ENCODE data around the gene IRF7.

IRF7 gene

GRCh38 chr11:563812-564578, 51.8 kb downstream of the IRF7 start:
- DNase-seq (ENCODE audit: low spot score), result no peak

- no peak for DNase-seq (ENCODE audit: low spot score)
Observed at GRCh38 chr11:563066-563811, 52.5 kb downstream of the IRF7 start.

Data from CD4-positive, alpha-beta T cell treated with Interleukin-15 for 4 hours (primary cell).